Measurements from ENCODE around the gene RNF152. TPM values are rescaled to one million over a fixed set of nuclear protein-coding genes. Genes with fewer than 3 reads are reported as not detected.

The RNF152 gene
- total RNA-seq, 2 donors from 2014 or later, result 7.7 to 11.3 TPM

GRCh38 chr18:61929881-61930640, 37.3 kb upstream of the RNF152 start:
- no peak overlapping the region for H3K27ac ChIP-seq
- no peak for DNase-seq (ENCODE audit: low spot score)
- no peaks in the 10 kb centered on the region for H3K36me3 ChIP-seq
- TF ChIP-seq CTCF (IDR thresholded peaks at IDR 0.05), result no peak
- peaks cover 0 to 4% of the 10 kb centered on the region in 2 donors for H3K9me3 ChIP-seq
- H3K4me1 ChIP-seq, result no peaks in the 10 kb centered on the region
- no peak overlapping the region for H3K4me3 ChIP-seq
- no peaks in the 10 kb centered on the region for H3K27me3 ChIP-seq

GRCh38 chr18:61926532-61926931, 33.7 kb upstream of the RNF152 start:
- TF ChIP-seq CTCF (IDR thresholded peaks at IDR 0.05), result no peak
- H3K27me3 ChIP-seq, result no peaks in the 10 kb centered on the region
- no peaks in the 10 kb centered on the region for H3K36me3 ChIP-seq
- DNase-seq (ENCODE audit: low spot score), result no peak
- H3K4me3 ChIP-seq, result no peak overlapping the region
- no peaks in the 10 kb centered on the region for H3K4me1 ChIP-seq
- H3K9me3 ChIP-seq, result no peaks in the 10 kb centered on the region
- no peak overlapping the region for H3K27ac ChIP-seq

- H3K27me3 ChIP-seq, result no peaks in the 10 kb centered on the region
- H3K4me3 ChIP-seq, result no peak overlapping the region
- H3K4me1 ChIP-seq, result no peaks in the 10 kb centered on the region
- no peaks in the 10 kb centered on the region for H3K36me3 ChIP-seq
- H3K27ac ChIP-seq, result no peak overlapping the region
- no peaks in the 10 kb centered on the region for H3K9me3 ChIP-seq
- DNase-seq (ENCODE audit: low spot score), result no peak
- TF ChIP-seq CTCF (IDR thresholded peaks at IDR 0.05), result no peak
These were observed 31.7 kb upstream of the RNF152 start for GRCh38 chr18:61924550-61924949.

DNA sequence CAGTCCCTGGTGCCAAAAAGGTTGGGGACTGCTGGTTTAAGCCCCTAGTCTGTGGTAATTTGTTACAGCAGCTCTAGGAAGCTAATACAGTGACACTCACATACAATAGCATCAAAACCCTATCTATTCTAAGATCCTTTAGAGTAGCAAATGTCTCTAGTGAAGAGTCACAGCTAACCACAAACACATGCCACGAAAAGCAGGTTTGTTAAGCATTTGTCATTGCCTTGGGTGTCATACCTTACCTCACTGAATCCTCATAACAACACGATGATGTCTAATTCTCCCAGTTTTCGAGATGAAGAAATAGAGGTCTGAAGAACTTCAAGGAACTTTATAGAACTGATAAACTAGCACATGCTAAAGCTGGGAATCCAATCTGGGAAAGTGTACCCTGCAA, 29.6 kb upstream of the RNF152 start:
- no peak overlapping the region for H3K4me3 ChIP-seq
- no peaks in the 10 kb centered on the region for H3K4me1 ChIP-seq
- no peaks in the 10 kb centered on the region for H3K9me3 ChIP-seq
- no peak overlapping the region for H3K27ac ChIP-seq
- TF ChIP-seq CTCF (IDR thresholded peaks at IDR 0.05), result no peak
- H3K36me3 ChIP-seq, result no peaks in the 10 kb centered on the region
- H3K27me3 ChIP-seq, result no peaks in the 10 kb centered on the region
- DNase-seq (ENCODE audit: low spot score), result no peak

DNA sequence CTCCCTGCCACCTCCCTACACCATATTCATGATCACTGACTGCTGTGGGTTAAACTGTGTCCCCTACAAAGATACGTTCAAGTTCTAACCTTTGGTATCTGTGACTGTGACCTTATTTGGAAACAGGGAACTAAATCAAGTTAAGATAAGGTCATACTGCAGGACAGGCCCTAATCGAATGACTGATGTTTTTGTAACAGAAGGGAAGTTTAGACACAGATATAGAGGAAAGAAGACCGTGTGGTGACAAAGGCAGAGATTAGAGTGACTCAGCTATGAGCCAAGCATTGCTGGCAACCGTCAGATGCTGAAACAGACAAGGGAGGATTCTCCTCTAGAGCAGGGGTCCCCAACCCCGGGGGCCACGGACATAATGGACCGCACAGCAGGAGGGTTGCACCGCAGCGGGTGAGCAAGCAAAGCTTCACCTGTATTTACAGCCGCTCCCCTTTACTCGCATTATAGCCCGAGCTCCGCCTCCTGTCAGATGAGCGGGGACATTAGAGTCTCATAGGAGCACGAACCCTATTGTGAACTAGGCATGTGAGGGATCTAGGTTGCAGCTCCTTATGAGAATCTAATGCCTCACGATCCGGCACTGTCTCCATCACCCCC, 28.9 kb upstream of the RNF152 start:
- Histone ChIP-seq H3K4me3 (no peak overlapping the region), H3K4me1 (no peaks in the 10 kb centered on the region), H3K36me3 (no peaks in the 10 kb centered on the region), H3K27me3 (no peaks in the 10 kb centered on the region), H3K9me3 (no peaks in the 10 kb centered on the region), H3K27ac (no peak overlapping the region)
- TF ChIP-seq CTCF (IDR thresholded peaks at IDR 0.05), result no peak
- no peak for DNase-seq (ENCODE audit: low spot score)

Data from right atrium auricular region (tissue), 2 donors.